ENCODE measurements around the gene PPIA.

- TF ChIP-seq CTCF (IDR thresholded peaks at IDR 0.05) = no peak
- no peak for TF ChIP-seq EP300 (IDR thresholded peaks at IDR 0.05)
- no peak for TF ChIP-seq POLR2AphosphoS5 (IDR thresholded peaks at IDR 0.05)
- TF ChIP-seq POLR2A (IDR thresholded peaks at IDR 0.05) = no peak
Observed at GRCh38 chr7:44799939-44800338, 3.5 kb downstream of the PPIA start.
